ENCODE results near the gene MYO3B. TPM values are rescaled to one million over a fixed set of nuclear protein-coding genes. Genes with fewer than 3 reads are reported as not detected.
"Not testable (repeated sequence)": the region's sequence is repeated elsewhere in the genome, so short reads cannot be mapped to it uniquely, and the experiment has no call there.

The MYO3B gene
- total and polyA plus RNA-seq, 7 donors, result 0.34 TPM; not detected in 6

DNA sequence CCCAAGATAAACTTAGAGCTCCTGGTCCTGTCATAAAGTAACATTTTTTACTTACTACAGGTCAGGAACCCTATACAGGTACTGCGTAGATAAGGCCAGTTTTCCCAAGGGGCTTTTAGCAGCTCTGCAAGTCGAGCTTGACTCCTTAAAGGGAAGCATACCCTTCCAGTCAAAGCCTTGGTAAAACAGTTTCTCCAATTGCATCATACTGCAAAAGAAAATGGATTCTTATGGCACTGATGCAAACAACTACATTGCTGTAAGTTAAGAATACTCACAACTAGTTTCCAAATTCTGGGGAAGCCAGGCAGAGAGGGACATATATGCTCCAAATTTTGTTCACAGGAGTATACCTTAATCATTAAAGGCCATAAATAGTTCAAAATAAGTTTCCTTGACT is 31.0 kb downstream of the MYO3B start:
- Histone ChIP-seq H3K4me3 (no peak overlapping the region), H3K4me1 (peaks cover 0 to 9% (median 0%) of the 10 kb centered on the region in 4 donors), H3K36me3 (no peaks in the 10 kb centered on the region), H3K27ac (no peak overlapping the region), H3K27me3 (no peaks in the 10 kb centered on the region), H3K9me3 (no peaks in the 10 kb centered on the region)
- 62 to 84% methylated on average over 2 of the region's 2 CpGs for WGBS, 2 donors
- intact Hi-C loops (cut with DNase I), result no loop called here
- TF ChIP-seq POLR2A (IDR thresholded peaks at IDR 0.05) (no peak), EP300 (IDR thresholded peaks at IDR 0.05) (no peak), POLR2AphosphoS5 (IDR thresholded peaks at IDR 0.05) (no peak)
- TF ChIP-seq, protein P1, sequence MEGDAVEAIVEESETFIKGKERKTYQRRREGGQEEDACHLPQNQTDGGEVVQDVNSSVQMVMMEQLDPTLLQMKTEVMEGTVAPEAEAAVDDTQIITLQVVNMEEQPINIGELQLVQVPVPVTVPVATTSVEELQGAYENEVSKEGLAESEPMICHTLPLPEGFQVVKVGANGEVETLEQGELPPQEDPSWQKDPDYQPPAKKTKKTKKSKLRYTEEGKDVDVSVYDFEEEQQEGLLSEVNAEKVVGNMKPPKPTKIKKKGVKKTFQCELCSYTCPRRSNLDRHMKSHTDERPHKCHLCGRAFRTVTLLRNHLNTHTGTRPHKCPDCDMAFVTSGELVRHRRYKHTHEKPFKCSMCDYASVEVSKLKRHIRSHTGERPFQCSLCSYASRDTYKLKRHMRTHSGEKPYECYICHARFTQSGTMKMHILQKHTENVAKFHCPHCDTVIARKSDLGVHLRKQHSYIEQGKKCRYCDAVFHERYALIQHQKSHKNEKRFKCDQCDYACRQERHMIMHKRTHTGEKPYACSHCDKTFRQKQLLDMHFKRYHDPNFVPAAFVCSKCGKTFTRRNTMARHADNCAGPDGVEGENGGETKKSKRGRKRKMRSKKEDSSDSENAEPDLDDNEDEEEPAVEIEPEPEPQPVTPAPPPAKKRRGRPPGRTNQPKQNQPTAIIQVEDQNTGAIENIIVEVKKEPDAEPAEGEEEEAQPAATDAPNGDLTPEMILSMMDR (IDR thresholded peaks at IDR 0.05), result no peak
- DNase-seq, result no peak

DNA sequence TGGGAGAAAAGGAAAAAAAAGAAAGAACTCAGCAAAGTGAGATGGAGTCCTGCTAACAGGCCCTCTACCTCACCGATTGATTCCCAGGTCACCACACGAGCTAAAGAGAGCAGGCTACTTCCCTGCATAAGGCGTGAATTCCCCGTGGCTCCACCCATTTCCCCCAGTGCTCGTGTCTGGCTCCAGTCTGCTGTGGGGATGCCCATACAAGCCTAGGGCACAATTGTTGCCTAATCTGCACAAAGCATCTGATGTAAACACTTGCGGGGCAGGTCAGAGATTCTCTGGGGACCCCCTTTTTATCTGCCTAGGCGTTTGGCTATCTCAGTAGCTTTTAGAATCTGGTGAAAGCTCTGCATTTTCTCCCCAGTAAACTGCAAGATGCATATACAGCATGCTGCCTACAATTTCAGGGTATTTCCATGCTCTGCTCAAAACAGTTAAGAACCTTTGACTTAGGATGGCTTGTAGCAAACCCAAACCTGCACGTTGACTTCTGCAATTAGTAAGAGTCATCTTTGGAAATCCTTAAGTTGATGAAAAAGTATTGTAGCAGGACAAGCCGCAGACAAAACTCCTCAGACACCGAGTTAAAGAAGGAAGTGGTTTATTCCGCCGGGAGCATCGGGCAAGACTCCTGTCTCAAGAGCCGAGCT is 34.8 kb downstream of the MYO3B start:
- no peak for DNase-seq
- WGBS, 2 donors, result 42 to 69% methylated on average over 14 of the region's 14 CpGs

DNA sequence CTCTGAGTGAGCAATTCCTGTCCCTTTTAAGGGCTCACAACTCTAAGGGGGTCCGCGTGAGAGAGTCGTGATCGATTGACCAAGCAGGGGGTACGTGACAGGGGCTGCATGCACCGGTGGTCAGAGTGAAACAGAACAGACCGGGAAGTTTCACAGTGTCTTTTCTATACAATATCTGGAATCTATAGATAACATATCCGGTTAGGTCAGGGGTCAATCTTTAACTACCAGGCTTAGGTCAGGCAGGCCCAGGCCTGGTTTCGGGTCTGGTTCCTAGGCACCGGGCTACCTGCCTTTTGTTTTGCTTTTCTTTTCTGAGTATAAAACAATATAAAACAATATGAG is 35.3 kb downstream of the MYO3B start:
- intact Hi-C loops (cut with DNase I); H3K4me1 ChIP-seq: not testable (repeated sequence)
- 61 to 75% methylated on average over 10 of the region's 10 CpGs for WGBS, 2 donors

More for the DNA sequence above, 34.8 kb downstream of the MYO3B start:
- peaks cover 0 to 9% (median 3%) of the 10 kb centered on the region in 4 donors for H3K4me1 ChIP-seq
- H3K27me3 ChIP-seq, result no peaks in the 10 kb centered on the region
- no peak for TF ChIP-seq EP300 (IDR thresholded peaks at IDR 0.05)
- no peak for TF ChIP-seq POLR2AphosphoS5 (IDR thresholded peaks at IDR 0.05)
- TF ChIP-seq POLR2A (IDR thresholded peaks at IDR 0.05), result no peak
- TF ChIP-seq, protein P1 (IDR thresholded peaks at IDR 0.05), result no peak
- H3K36me3 ChIP-seq, result no peaks in the 10 kb centered on the region
- H3K9me3 ChIP-seq, result no peaks in the 10 kb centered on the region
- no peak overlapping the region for H3K4me3 ChIP-seq
- intact Hi-C loops (cut with DNase I), result no loop called here
- H3K27ac ChIP-seq, result no peak overlapping the region

DNA sequence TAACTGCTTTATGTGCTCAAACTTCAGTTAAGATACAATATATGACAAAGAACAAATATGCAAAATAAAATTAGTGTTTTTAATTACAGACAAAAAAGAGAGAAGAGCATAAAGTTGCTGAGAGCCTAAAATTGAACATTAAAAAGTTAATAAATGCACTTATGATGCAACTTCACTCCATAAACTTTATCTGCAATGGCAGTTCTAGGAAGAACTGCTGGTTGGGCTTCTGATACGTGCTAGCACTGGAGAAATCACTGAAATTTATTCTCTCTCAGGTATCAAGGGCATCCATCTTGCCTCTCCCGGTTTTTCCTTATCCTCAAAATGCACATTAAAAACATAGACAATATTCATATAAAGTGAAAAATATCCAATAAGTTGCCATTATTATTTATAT is 35.7 kb downstream of the MYO3B start:
- no peak for DNase-seq
- no peak overlapping the region for H3K27ac ChIP-seq
- no peaks in the 10 kb centered on the region for H3K27me3 ChIP-seq
- intact Hi-C loops (cut with DNase I), result no loop called here
- no peaks in the 10 kb centered on the region for H3K9me3 ChIP-seq
- peaks cover 0 to 9% (median 3%) of the 10 kb centered on the region in 4 donors for H3K4me1 ChIP-seq
- 74 to 85% methylated on average over 2 of the region's 2 CpGs for WGBS, 2 donors
- no peaks in the 10 kb centered on the region for H3K36me3 ChIP-seq
- TF ChIP-seq EP300 (IDR thresholded peaks at IDR 0.05) (no peak), POLR2A (IDR thresholded peaks at IDR 0.05) (no peak), POLR2AphosphoS5 (IDR thresholded peaks at IDR 0.05) (no peak)
- TF ChIP-seq, protein P1 (IDR thresholded peaks at IDR 0.05), result no peak
- H3K4me3 ChIP-seq, result no peak overlapping the region

More for the DNA sequence above, 35.3 kb downstream of the MYO3B start:
- H3K27ac ChIP-seq, H3K27me3 ChIP-seq, H3K9me3 ChIP-seq, DNase-seq, H3K36me3 ChIP-seq, H3K4me3 ChIP-seq: not testable (repeated sequence)

DNA sequence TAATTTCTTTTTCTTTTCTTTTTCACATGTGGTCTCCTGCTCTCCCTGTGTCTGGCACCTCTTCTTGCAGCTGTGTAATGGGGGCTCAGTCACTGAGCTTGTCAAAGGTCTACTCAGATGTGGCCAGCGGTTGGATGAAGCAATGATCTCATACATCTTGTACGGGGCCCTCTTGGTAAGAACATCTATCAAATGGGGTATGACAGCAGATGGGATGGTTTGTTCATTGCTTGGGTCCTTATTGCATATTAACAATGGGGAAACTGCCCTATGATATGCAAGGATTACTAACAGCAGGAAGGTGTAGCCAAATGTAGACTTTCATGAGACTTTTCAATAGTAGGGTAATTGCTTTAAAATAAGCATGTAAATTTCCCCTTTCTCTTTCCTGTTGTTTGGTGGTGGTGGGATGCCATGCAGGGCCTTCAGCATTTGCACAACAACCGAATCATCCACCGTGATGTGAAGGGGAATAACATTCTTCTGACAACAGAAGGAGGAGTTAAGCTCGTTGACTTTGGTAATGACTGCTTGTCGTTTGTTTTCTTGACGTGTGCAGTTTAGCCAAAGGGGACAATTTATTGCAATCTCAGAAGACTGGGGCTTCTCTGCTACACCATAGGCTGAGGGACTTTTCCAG is 36.5 kb downstream of the MYO3B start:
- TF ChIP-seq, protein P1 (IDR thresholded peaks at IDR 0.05), result no peak
- no peak for TF ChIP-seq EP300 (IDR thresholded peaks at IDR 0.05)
- TF ChIP-seq POLR2A (IDR thresholded peaks at IDR 0.05), result no peak
- no peak for TF ChIP-seq POLR2AphosphoS5 (IDR thresholded peaks at IDR 0.05)
- DNase-seq, result no peak
- intact Hi-C loops (cut with DNase I), result no loop called here
- Histone ChIP-seq H3K4me1 (peaks cover 0 to 9% (median 3%) of the 10 kb centered on the region in 4 donors), H3K36me3 (no peaks in the 10 kb centered on the region), H3K27ac (no peak overlapping the region), H3K4me3 (no peak overlapping the region), H3K27me3 (no peaks in the 10 kb centered on the region), H3K9me3 (no peaks in the 10 kb centered on the region)
- 63 to 67% methylated on average over 7 of the region's 7 CpGs for WGBS, 2 donors

All from sigmoid colon (tissue), 7 donors.